ENCODE results near the gene AEBP1. TPM values are rescaled to one million over a fixed set of nuclear protein-coding genes. Genes with fewer than 3 reads are reported as not detected.

AEBP1 gene
- total RNA-seq, 1 experiment from 2014 or later = 50.8 TPM

GRCh38 chr7:44148166-44148565, 44.0 kb downstream of the AEBP1 start:
- Mint-ChIP-seq H3K9me3 (no peaks in the 10 kb centered on the region), H3K27ac (no peak overlapping the region), H3K4me3 (no peak overlapping the region), H3K4me1 (peaks cover 21% of the 10 kb centered on the region), H3K36me3 (no peaks in the 10 kb centered on the region), H3K27me3 (ENCODE audit: low read depth) (peaks cover 40% of the 10 kb centered on the region)
- no peak for TF ChIP-seq FOXK1 (CRISPR knock-in tag; IDR thresholded peaks at IDR 0.05)
- no peak for TF ChIP-seq ZNF263 (CRISPR knock-in tag; IDR thresholded peaks at IDR 0.05; ENCODE audit: low read depth)
- no peak for TF ChIP-seq MAX (CRISPR knock-in tag; IDR thresholded peaks at IDR 0.05)
- no peak for TF ChIP-seq SOX15 (CRISPR knock-in tag; IDR thresholded peaks at IDR 0.05)
- ATAC-seq (no peak), DNase-seq (ENCODE audit: low spot score) (no peak)
- ChIA-PET POLR2A (no interaction called here), CTCF (interaction anchor here (1.0 to 2.6 kb wide), 4 partner anchors 10 to 70 kb away, joined by 3 to 8 read pairs (median 6); no protein-coding TSS in a partner anchor)

GRCh38 chr7:44148961-44149536, 44.9 kb downstream of the AEBP1 start:
- Mint-ChIP-seq H3K4me1 (peaks cover 21% of the 10 kb centered on the region), H3K9me3 (no peaks in the 10 kb centered on the region), H3K27ac (no peak overlapping the region), H3K36me3 (no peaks in the 10 kb centered on the region), H3K4me3 (no peak overlapping the region), H3K27me3 (ENCODE audit: low read depth) (peaks cover 31% of the 10 kb centered on the region)
- no peak for DNase-seq (ENCODE audit: low spot score)
- ChIA-PET CTCF (no interaction called here), POLR2A (no interaction called here)
- ATAC-seq = no peak
- TF ChIP-seq RORB (CRISPR knock-in tag; IDR thresholded peaks at IDR 0.05) (no peak), AR (CRISPR knock-in tag; IDR thresholded peaks at IDR 0.05) (no peak), ATF3 (CRISPR knock-in tag; conservative IDR thresholded peaks at IDR 0.05) (no peak), ETV6 (CRISPR knock-in tag; IDR thresholded peaks at IDR 0.05) (no peak), MAX (CRISPR knock-in tag; IDR thresholded peaks at IDR 0.05) (no peak), NR1H2 (CRISPR knock-in tag; IDR thresholded peaks at IDR 0.05) (no peak), IRF2 (CRISPR knock-in tag; IDR thresholded peaks at IDR 0.05; ENCODE audit: borderline replicate concordance, low read depth) (no peak), ZNF425 (CRISPR knock-in tag; conservative IDR thresholded peaks at IDR 0.05) (no peak), SMAD3 (CRISPR knock-in tag; IDR thresholded peaks at IDR 0.05; ENCODE audit: borderline replicate concordance) (no peak), AFF4 (CRISPR knock-in tag; IDR thresholded peaks at IDR 0.05; ENCODE audit: borderline replicate concordance) (no peak), GRHL2 (CRISPR knock-in tag; IDR thresholded peaks at IDR 0.05; ENCODE audit: insufficient replicate concordance, severe bottlenecking) (no peak), ERG (CRISPR knock-in tag; IDR thresholded peaks at IDR 0.05) (no peak), ELF4 (CRISPR knock-in tag; IDR thresholded peaks at IDR 0.05; ENCODE audit: low read depth) (no peak), ATF1 (CRISPR knock-in tag; IDR thresholded peaks at IDR 0.05) (no peak), E2F4 (CRISPR knock-in tag; IDR thresholded peaks at IDR 0.05; ENCODE audit: borderline replicate concordance, low read depth) (no peak), OVOL2 (CRISPR knock-in tag; IDR thresholded peaks at IDR 0.05; ENCODE audit: borderline replicate concordance) (no peak), ZBTB43 (CRISPR knock-in tag; IDR thresholded peaks at IDR 0.05) (no peak), RELA (CRISPR knock-in tag; IDR thresholded peaks at IDR 0.05; ENCODE audit: borderline replicate concordance) (no peak)

Data from WTC11 (cell line).